Left ventricle myocardium inferior (tissue), 1 donor: ENCODE measurements around the gene ASCL1. TPM values are rescaled to one million over a fixed set of nuclear protein-coding genes. Genes with fewer than 3 reads are reported as not detected.

Source experiments
- DNase-seq: peaks from one replicate; pipeline ENCODE4 v3.0.0-alpha.2; 2020
- H3K27ac ChIP-seq: fragments of 200-600 bp; replicated peaks from 2 replicates; pipeline ENCODE4 v1.8.0; 2021
- H3K27me3 ChIP-seq: fragments of 200-600 bp; 2 replicates; pipeline ENCODE4 v1.8.0; 2021; ENCODE audit warnings: low read depth
- H3K36me3 ChIP-seq: fragments of 200-600 bp; 2 replicates; pipeline ENCODE4 v1.8.0; 2021
- H3K4me1 ChIP-seq: fragments of 200-600 bp; 2 replicates; pipeline ENCODE4 v1.8.0; 2021
- H3K4me3 ChIP-seq: fragments of 200-600 bp; 2 replicates; pipeline ENCODE4 v1.8.0; 2021; ENCODE audit warnings: mild to moderate bottlenecking, moderate library complexity
- H3K9me3 ChIP-seq: fragments of 200-600 bp; replicated peaks from 2 replicates; pipeline ENCODE4 v1.8.0; 2021
- intact Hi-C: fragments of 100-400 bp; cut with micrococcal nuclease; formaldehyde crosslinking; loops from one replicate; pipeline ENCODE4 v1.11.0; 2022
- total RNA-seq: library from RNA; stranded (reverse); fragmentation: NEBNext Ultra II Directional; extraction: Animal tissue kit (Norgen Biotek cat#: 25700); gene quantifications from one replicate; pipeline ENCODE4 v1.2.1, GENCODE V29; 2021
- TF ChIP-seq, protein P1 (sequence below): fragments of 200-600 bp; IDR thresholded peaks from 2 replicates; pipeline ENCODE4 v1.8.0; 2021; ENCODE audit warnings: antibody characterized with exemption, mild to moderate bottlenecking, borderline replicate concordance
- donor health status: DM: no; HTN: yes; CAD: no; lungs with severe emphysema.

ASCL1 gene
- total RNA-seq, 1 donor from 2014 or later = not detected

DNA sequence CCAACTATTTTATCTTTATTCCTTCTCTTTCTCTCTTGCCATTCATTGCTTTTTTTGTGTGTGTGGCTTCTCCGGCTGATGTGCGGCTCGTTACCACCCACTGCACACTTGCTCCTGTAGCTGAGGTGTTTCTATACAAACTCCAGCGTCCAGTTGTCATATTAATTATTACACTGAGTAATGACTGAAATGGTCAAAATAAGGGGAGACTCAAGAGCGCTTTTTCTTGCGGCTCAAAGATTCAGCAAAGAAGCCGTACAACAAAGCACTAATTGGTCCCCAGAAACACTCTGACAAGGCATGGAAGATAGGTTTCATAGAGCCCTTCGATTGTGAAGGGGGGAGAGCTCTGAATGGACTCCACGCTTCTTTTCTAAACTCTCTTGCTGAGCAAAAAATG, 5.6 kb upstream of the ASCL1 start:
- Histone ChIP-seq H3K4me3 (no peak overlapping the region), H3K27me3 (peaks cover 100% of the 10 kb centered on the region), H3K27ac (no peak overlapping the region), H3K36me3 (no peaks in the 10 kb centered on the region), H3K4me1 (peaks cover 8% of the 10 kb centered on the region), H3K9me3 (no peaks in the 10 kb centered on the region)
- intact Hi-C loops = loop anchor here (5.0 kb wide), 1 partner anchor 595 kb away; no protein-coding TSS in a partner anchor
- TF ChIP-seq, protein P1, sequence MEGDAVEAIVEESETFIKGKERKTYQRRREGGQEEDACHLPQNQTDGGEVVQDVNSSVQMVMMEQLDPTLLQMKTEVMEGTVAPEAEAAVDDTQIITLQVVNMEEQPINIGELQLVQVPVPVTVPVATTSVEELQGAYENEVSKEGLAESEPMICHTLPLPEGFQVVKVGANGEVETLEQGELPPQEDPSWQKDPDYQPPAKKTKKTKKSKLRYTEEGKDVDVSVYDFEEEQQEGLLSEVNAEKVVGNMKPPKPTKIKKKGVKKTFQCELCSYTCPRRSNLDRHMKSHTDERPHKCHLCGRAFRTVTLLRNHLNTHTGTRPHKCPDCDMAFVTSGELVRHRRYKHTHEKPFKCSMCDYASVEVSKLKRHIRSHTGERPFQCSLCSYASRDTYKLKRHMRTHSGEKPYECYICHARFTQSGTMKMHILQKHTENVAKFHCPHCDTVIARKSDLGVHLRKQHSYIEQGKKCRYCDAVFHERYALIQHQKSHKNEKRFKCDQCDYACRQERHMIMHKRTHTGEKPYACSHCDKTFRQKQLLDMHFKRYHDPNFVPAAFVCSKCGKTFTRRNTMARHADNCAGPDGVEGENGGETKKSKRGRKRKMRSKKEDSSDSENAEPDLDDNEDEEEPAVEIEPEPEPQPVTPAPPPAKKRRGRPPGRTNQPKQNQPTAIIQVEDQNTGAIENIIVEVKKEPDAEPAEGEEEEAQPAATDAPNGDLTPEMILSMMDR = no peak
- no peak for DNase-seq

GRCh38 chr12:102953221-102953620, 4.3 kb upstream of the ASCL1 start:
- Histone ChIP-seq H3K27me3 (peaks cover 100% of the 10 kb centered on the region), H3K36me3 (no peaks in the 10 kb centered on the region), H3K4me1 (peaks cover 21% of the 10 kb centered on the region), H3K27ac (no peak overlapping the region), H3K9me3 (no peaks in the 10 kb centered on the region), H3K4me3 (no peak overlapping the region)
- no peak for DNase-seq
- TF ChIP-seq, protein P1 = no peak
- intact Hi-C loops = loop anchor here (5.0 kb wide), 1 partner anchor 594 kb away; no protein-coding TSS in a partner anchor

DNA sequence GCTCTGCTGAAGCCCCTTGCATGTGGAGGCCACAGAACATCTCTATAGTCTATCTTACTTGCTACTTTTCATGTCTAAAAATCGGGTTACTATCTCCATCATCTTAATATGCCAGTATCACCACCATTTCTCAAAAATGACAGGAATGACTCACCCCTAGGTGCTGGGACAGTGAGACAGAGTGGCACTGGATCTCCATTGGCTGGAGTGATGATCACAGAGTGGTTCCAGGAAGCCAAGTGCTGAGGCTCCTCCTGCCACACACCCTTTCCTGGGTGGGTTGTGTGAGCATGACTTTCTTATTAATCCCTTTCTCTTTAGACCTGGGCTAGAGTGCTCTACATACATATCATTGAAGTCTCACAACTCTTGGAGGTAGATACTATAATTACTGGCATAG, 3.3 kb upstream of the ASCL1 start:
- no peak overlapping the region for H3K27ac ChIP-seq
- DNase-seq = no peak
- H3K9me3 ChIP-seq = no peaks in the 10 kb centered on the region
- H3K27me3 ChIP-seq = peaks cover 100% of the 10 kb centered on the region
- TF ChIP-seq, protein P1 = no peak
- intact Hi-C loops = loop anchor here (5.0 kb wide), 1 partner anchor 593 kb away; no protein-coding TSS in a partner anchor
- H3K36me3 ChIP-seq = no peaks in the 10 kb centered on the region
- peaks cover 29% of the 10 kb centered on the region for H3K4me1 ChIP-seq
- no peak overlapping the region for H3K4me3 ChIP-seq

DNA sequence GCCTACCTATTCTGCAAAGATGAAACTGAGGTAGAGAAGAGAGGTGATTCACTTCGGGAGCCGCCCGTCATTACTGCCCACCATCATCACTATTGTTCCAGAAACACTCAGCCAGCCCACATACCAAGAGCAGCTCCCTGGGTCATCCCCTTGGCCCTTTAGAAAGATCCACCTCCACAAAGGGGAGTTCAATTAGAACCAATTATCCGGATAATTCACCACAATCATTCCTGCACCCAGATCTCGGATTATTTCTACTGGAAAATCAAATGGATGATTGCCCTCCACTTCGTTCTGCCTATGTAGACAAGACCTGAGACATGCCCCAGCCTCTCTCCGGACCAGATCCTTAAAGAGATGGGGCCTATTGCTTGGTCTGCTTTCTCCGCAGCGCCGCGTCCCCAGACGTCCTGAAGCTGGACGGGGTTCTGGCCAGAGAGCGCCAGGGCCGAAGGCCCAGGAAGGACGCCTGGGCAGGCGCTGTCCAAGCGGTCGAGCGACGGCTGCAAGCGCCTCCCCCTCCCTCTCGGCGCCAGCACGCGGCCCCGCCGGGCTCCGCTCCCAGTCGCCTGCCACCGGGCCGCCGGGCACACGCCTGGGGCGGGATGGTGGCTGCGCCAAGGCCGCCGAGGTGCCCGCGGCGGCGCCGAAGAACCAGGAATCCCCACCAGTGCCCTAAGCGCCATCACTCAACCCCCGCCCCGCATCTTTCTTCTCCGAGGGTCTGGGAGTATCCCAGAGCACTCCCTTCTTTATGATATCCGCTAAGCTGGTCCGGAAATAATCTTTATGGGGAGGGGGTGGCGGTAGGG, 1.3 kb upstream of the ASCL1 start:
- H3K4me1 ChIP-seq = peaks cover 29% of the 10 kb centered on the region
- H3K9me3 ChIP-seq = no peaks in the 10 kb centered on the region
- TF ChIP-seq, protein P1 = no peak
- no peak overlapping the region for H3K4me3 ChIP-seq
- no peaks in the 10 kb centered on the region for H3K36me3 ChIP-seq
- intact Hi-C loops = no loop called here
- H3K27ac ChIP-seq = no peak overlapping the region
- peaks cover 100% of the 10 kb centered on the region for H3K27me3 ChIP-seq
- no peak for DNase-seq

- Histone ChIP-seq H3K27ac (no peak overlapping the region), H3K4me1 (peaks cover 33% of the 10 kb centered on the region), H3K36me3 (no peaks in the 10 kb centered on the region), H3K4me3 (peak overlapping the region; percentile 62), H3K27me3 (peaks cover 100% of the 10 kb centered on the region), H3K9me3 (no peaks in the 10 kb centered on the region)
- no peak for DNase-seq
- TF ChIP-seq, protein P1 = no peak
- intact Hi-C loops = no loop called here
These were observed 641 bp upstream of the ASCL1 start for GRCh38 chr12:102956738-102957327.
